K562 (cell line): ENCODE results near the gene RFESD. TPM values are rescaled to one million over a fixed set of nuclear protein-coding genes. Genes with fewer than 3 reads are reported as not detected.

ENCODE experiments used
- ATAC-seq: fragments of 200-7000 bp; cut with Tn5 transposase; 3 replicates; pipeline ENCODE4 v1.9.1; 2020; ENCODE audit warnings: moderate library complexity
- BruUV-seq: library from RNA; stranded (reverse); fragments of 400-500 nt; replicated peaks from 2 replicates; lab custom pipeline; 2021; lab: Mats Ljungman, UMichigan
- CTCF ChIA-PET: fragments of 300-600 bp; formaldehyde crosslinking; extraction: SDS; loops from one replicate; lab custom pipeline; 2021; ENCODE audit warnings: low intra/inter-chr PET ratio; lab: Yijun Ruan, JAX
- POLR2A ChIA-PET: fragments of 300-600, 350-650 bp; sonication (Branson Sonifier 250); formaldehyde crosslinking; extraction: SDS; loops from one replicate; lab custom pipeline; 2021; ENCODE audit warnings: antibody characterized with exemption, inconsistent platforms; lab: Yijun Ruan, JAX
- DNase-seq, 4 experiments: peaks; one replicate each; pipeline versions ENCODE4 v3.0.0 to v3.0.0-alpha.2; 2011 to 2018; ENCODE audit warnings: low spot score in 3 of 4, mixed read lengths in 3 of 4; ENCODE audit errors: extremely low read depth in 1 of 4
- FAIRE-seq: peaks from 2 replicates; lab custom pipeline; 2011; peaks lifted over from hg19 to GRCh38; lab: Jason Lieb, UNC
- H2AFZ ChIP-seq: 2 replicates; pipeline ENCODE4 v1.6.0; 2011; ENCODE audit warnings: low read depth, low read length, control low read depth, inconsistent platforms
- H3K27ac ChIP-seq: fragments of 200-600 bp; 3 replicates; pipeline ENCODE4 v1.8.0; 2011; ENCODE audit warnings: low read depth, mild to moderate bottlenecking, control low read depth, inconsistent platforms, low read length, moderate library complexity, mixed read lengths; ENCODE audit errors: extremely low read depth
- H3K27me3 ChIP-seq, 2 experiments: fragments of 300-600 bp in 1 of 2; 2 replicates in 1 of 2; 3 replicates in 1 of 2; pipeline versions ENCODE4 v1.6.0 to v1.8.0; 2011; ENCODE audit warnings: inconsistent platforms in 2 of 2, low read length in 2 of 2, mild to moderate bottlenecking in 1 of 2, mixed read lengths in 1 of 2, moderate library complexity in 1 of 2; ENCODE audit not compliant: control insufficient read depth in 2 of 2, insufficient read depth in 2 of 2
- H3K36me3 ChIP-seq: fragments of 300-600 bp; 3 replicates; pipeline ENCODE4 v1.8.0; 2011; ENCODE audit warnings: mild to moderate bottlenecking, low read length, inconsistent platforms; ENCODE audit not compliant: control insufficient read depth, insufficient read depth
- H3K4me1 ChIP-seq, 2 experiments: fragments of 200-600 bp in 1 of 2; replicated peaks in 1 of 2; 2 replicates in 1 of 2; 3 replicates in 1 of 2; pipeline versions ENCODE4 v1.5.1 to v1.8.0; 2011; ENCODE audit warnings: inconsistent platforms in 2 of 2, low read length in 2 of 2, mild to moderate bottlenecking in 1 of 2, mixed read lengths in 1 of 2, moderate library complexity in 1 of 2; ENCODE audit not compliant: control insufficient read depth in 2 of 2, insufficient read depth in 2 of 2
- H3K4me2 ChIP-seq: 2 replicates; pipeline ENCODE4 v1.6.1; 2011; ENCODE audit warnings: low read length, control low read depth, inconsistent platforms, mixed read lengths; ENCODE audit not compliant: insufficient read depth
- H3K4me3 ChIP-seq: fragments of 200-600 bp; sonication (generic), shearing (Covaris generic); 2 replicates; pipeline ENCODE4 v1.5.1; 2016; ENCODE audit warnings: control low read depth, inconsistent platforms
- H3K79me2 ChIP-seq: fragments of 200-600 bp; 3 replicates; pipeline ENCODE4 v1.8.0; 2011; ENCODE audit warnings: low read length, inconsistent platforms; ENCODE audit not compliant: control insufficient read depth, insufficient read depth
- H3K9ac ChIP-seq, 2 experiments: 2 replicates each; pipeline versions ENCODE4 v1.6.0 to v1.6.1; 2011; ENCODE audit warnings: low read depth in 2 of 2, low read length in 2 of 2, control low read depth in 1 of 2, inconsistent platforms in 1 of 2, mild to moderate bottlenecking in 1 of 2, mixed read lengths in 1 of 2; ENCODE audit not compliant: insufficient read depth in 1 of 2
- H3K9me1 ChIP-seq: one replicate; pipeline ENCODE4 v1.6.0; 2011; ENCODE audit warnings: inconsistent platforms, mild to moderate bottlenecking, low read length, moderate library complexity; ENCODE audit not compliant: control insufficient read depth, insufficient read depth
- H3K9me3 ChIP-seq: replicated peaks from 2 replicates; pipeline ENCODE4 v1.5.1; 2011; ENCODE audit warnings: low read depth, low read length, inconsistent platforms; ENCODE audit not compliant: control insufficient read depth, insufficient read depth
- H4K20me1 ChIP-seq: replicated peaks from 2 replicates; pipeline ENCODE4 v1.6.1; 2011; ENCODE audit warnings: low read length, inconsistent platforms, mixed read lengths; ENCODE audit not compliant: control insufficient read depth, insufficient read depth
- AFF4 ChIP-seq: sonication (generic); formaldehyde crosslinking; IDR thresholded peaks from 2 replicates; pipeline ENCODE4 v1.8.0; 2023; ENCODE audit warnings: mild to moderate bottlenecking, missing genetic modification reagents
- ARID3B ChIP-seq: fragments of 250-450 bp; sonication (Bioruptor Pico); IDR thresholded peaks from 2 replicates; pipeline ENCODE4 v1.4.0; 2020; ENCODE audit warnings: borderline replicate concordance
- FOSL1 ChIP-seq: fragments of 200-800 bp; sonication (Bioruptor generic); conservative IDR thresholded peaks from 2 replicates; pipeline ENCODE4 v1.6.1; 2016; ENCODE audit warnings: missing genetic modification characterization, missing compliant biosample characterization
- FOXA3 ChIP-seq, 2 experiments: fragments of 450-650 bp in 1 of 2; sonication (generic) in 1 of 2; formaldehyde crosslinking; IDR thresholded peaks in 1 of 2; conservative IDR thresholded peaks in 1 of 2; 2 replicates each; pipeline versions ENCODE4 v1.4.0 to v1.8.0; 2020 to 2022; ENCODE audit warnings: mild to moderate bottlenecking in 2 of 2, missing genetic modification reagents in 1 of 2
- FOXJ2 ChIP-seq: fragments of 200-800 bp; sonication (Bioruptor generic); IDR thresholded peaks from 2 replicates; pipeline ENCODE4 v1.6.1; 2016; ENCODE audit warnings: missing genetic modification characterization, missing compliant biosample characterization
- HOXB6 ChIP-seq: fragments of 250-450 bp; sonication (Bioruptor Pico); IDR thresholded peaks from 2 replicates; pipeline ENCODE4 v1.5.1; 2022; ENCODE audit warnings: mild to moderate bottlenecking, borderline replicate concordance
- MAFG ChIP-seq: fragments of 450-650 bp; conservative IDR thresholded peaks from 2 replicates; pipeline ENCODE4 v1.6.1; 2016; ENCODE audit warnings: missing genetic modification characterization, missing compliant biosample characterization
- MAFK ChIP-seq: IDR thresholded peaks from 2 replicates; pipeline ENCODE4 v1.6.1; 2011; ENCODE audit warnings: low read length, improper control_type of control experiment
- MCM7 ChIP-seq, 2 experiments: fragments of 450-650 bp; IDR thresholded peaks; 2 replicates each; pipeline ENCODE4 v1.6.1; 2016 to 2018
- RBBP5 ChIP-seq: fragments of 200-600 bp; sonication (generic); IDR thresholded peaks from 2 replicates; pipeline ENCODE4 v1.6.1; 2012; ENCODE audit warnings: borderline replicate concordance, mild to moderate bottlenecking, low read length, control low read depth, inconsistent platforms; ENCODE audit not compliant: insufficient read depth, poor library complexity, severe bottlenecking
- ZNF184 ChIP-seq: sonication (generic); formaldehyde crosslinking; IDR thresholded peaks from 2 replicates; pipeline ENCODE4 v1.5.0; 2020; ENCODE audit warnings: missing genetic modification reagents
- ZNF592 ChIP-seq: fragments of 450-650 bp; IDR thresholded peaks from 2 replicates; pipeline ENCODE4 v1.6.1; 2017; ENCODE audit warnings: antibody characterized with exemption, mild to moderate bottlenecking
- WGBS: fragments of 100-300 bp; shearing (Covaris generic); methylation state at CpG from one replicate; pipeline ENCODE4 v1.1.6; 2016; ENCODE audit warnings: low coverage, mixed read lengths; ENCODE audit not compliant: insufficient coverage; ENCODE audit errors: missing lambda C conversion rate; 5-methylcytosine and 5-hydroxymethylcytosine counted together
- in situ Hi-C: fragments of 300-500 bp; cut with MboI; formaldehyde crosslinking; loops from 4 replicates; pipeline ENCODE4 v1.15.0; 2018; ENCODE audit warnings: inconsistent platforms, mixed read lengths
- intact Hi-C: fragments of 100-400 bp; cut with micrococcal nuclease; formaldehyde crosslinking; loops from 2 replicates; pipeline ENCODE4 v1.14.2; 2022
- polyA plus RNA-seq, 8 experiments: library from polyadenylated mRNA; depleted of rRNA in 4 of 8; stranded (reverse) in 5 of 8; unstranded in 3 of 8; fragments of >200 nt; fragmentation: Nextera tagmentation in 2 of 8; fragmentation: Illumina TruSeq in 1 of 8; extraction: Ambion mirVana in 2 of 8; extraction: Trizol in 1 of 8; gene quantifications; 2 replicates each; pipeline versions ENCODE4 v1.2.1 to v1.2.3, GENCODE V29; 2011 to 2014; ENCODE audit warnings: inconsistent platforms in 1 of 8, missing spikeins in 1 of 8
- total RNA-seq, 7 experiments: library from RNA; depleted of rRNA in 6 of 7; stranded (reverse); fragments of >200 nt in 6 of 7; fragmentation: Illumina TruSeq in 2 of 7; extraction: Trizol in 2 of 7; gene quantifications; 2 replicates each; pipeline versions ENCODE4 v1.2.1 to v1.2.3, GENCODE V29; 2011 to 2021; ENCODE audit warnings: low replicate concordance in 1 of 7

RFESD gene
- total and polyA plus RNA-seq, 9 of the 15 experiments (the other 6 are each of a cell fraction or from before 2014, with no cell fraction given), result 62.3 to 600 (median 140) TPM

GRCh38 chr5:95669540-95669939 is 23.0 kb downstream of the RFESD start:
- Histone ChIP-seq H3K4me1 (peaks cover 3 to 28% of the 10 kb centered on the region in 2 experiments; a peak in 4 of 5 replicates), H3K9me1 (no peaks in the 10 kb centered on the region), H4K20me1 (no peaks in the 10 kb centered on the region), H3K4me3 (no peak overlapping the region), H3K27me3 (no peaks in the 10 kb centered on the region), H3K79me2 (no peaks in the 10 kb centered on the region), H3K9ac (peak overlapping the region in 1 of 2 experiments; percentile 11; a peak in 1 of 4 replicates), H3K27ac (0 out of 3 replicates have a peak overlapping the region, but pooled peaks have one; percentile 1), H3K9me3 (no peaks in the 10 kb centered on the region), H3K36me3 (no peaks in the 10 kb centered on the region; the same call in 2 of the 3 replicates), H2AFZ (peak overlapping the region; percentile 73), H3K4me2 (0 out of 2 replicates have a peak overlapping the region, but pooled peaks have one; percentile 16)
- DNase-seq (peak in 2 of 4 experiments; percentile 41 to 75), FAIRE-seq (peak; percentile 81), ATAC-seq (peak; percentile 70)
- CTCF ChIA-PET, result no interaction called here
- in situ Hi-C loops (loop anchor here (5.0 kb wide), 1 partner anchor 58 kb away; no protein-coding TSS in a partner anchor), intact Hi-C loops (no loop called here)
- BruUV-seq, result no TSS peak
- WGBS, result 25% methylated on average over 4 of the region's 4 CpGs
- POLR2A ChIA-PET, result interaction anchor here (0.6 to 3.3 kb wide), 12 partner anchors 9 to 89 kb away, joined by 3 to 13 read pairs (median 4); partner anchors contain the start of gene RHOBTB3
- TF ChIP-seq MCM7 (IDR thresholded peaks at IDR 0.05) (no peak), ARID3B (CRISPR knock-in tag) (no peak), MAFG (tag) (no peak), FOXJ2 (tag) (no peak), FOSL1 (tag) (peak; percentile 27; the same call in 1 of the 2 replicates), ZNF592 (0 out of 2 replicates have a peak, but pooled peaks have one; percentile 52), HOXB6 (CRISPR knock-in tag) (no peak), RBBP5 (no peak), FOXA3 (CRISPR knock-in tag; conservative IDR thresholded peaks at IDR 0.05 in 1 of 2, IDR thresholded peaks at IDR 0.05 in 1 of 2) (peak in 1 of 2 experiments; percentile 47; a peak in 2 of 4 replicates), ZNF184 (CRISPR knock-in tag) (no peak), MAFK (no peak), AFF4 (CRISPR knock-in tag) (no peak)
